ENCODE measurements around the gene SLC26A8.
"Not testable (repeated sequence)": the region's sequence is repeated elsewhere in the genome, so short reads cannot be mapped to it uniquely, and the experiment has no call there.

SLC26A8 gene

DNA sequence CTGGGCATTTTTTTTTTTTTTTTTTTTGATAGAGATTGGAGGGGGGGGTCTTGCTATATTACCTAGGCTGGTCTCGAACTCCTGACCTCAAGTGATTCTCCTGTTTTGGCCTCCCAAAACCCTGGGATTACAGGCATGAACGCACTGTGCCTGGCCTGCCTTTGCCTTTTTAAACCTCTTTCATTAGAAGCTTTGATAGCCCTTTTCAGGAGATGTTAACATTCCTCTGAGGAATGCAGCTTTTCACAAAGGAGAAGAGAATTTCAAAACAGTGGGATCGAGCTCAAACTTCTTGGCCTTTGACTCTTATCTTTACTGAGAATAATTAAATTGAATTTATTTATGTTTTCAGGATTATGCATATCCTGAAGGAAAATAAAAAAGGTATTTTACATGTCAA, 31.3 kb downstream of the SLC26A8 start:
- DNase-seq (ENCODE audit: low read depth) = no peak

GRCh38 chr6:35988047-35988446, 36.4 kb downstream of the SLC26A8 start:
- DNase-seq (ENCODE audit: low read depth) = not testable (repeated sequence)

DNA sequence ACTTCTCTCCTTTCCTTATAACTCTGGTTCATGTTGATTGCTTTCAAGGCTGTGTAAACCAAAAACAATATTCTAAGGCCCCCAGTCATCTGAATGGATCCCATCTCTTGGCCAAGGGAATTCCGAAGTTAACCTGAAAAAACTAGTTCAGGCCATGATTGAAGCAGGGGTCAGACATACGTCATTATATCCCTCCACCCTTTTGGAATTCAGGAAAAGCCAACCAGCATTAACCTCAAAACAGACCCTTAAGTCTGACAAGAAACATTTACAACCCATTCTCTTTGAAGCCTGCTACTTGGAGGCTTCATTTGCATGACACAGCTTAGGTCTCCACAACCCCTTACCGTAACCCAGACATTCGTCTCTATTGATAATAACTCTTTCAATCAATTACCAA, 39.7 kb downstream of the SLC26A8 start:
- DNase-seq (ENCODE audit: low read depth) = no peak

- DNase-seq (ENCODE audit: low read depth) = no peak
Measured at GRCh38 chr6:35980991-35981645, 43.3 kb downstream of the SLC26A8 start.

- DNase-seq (ENCODE audit: low read depth) = not testable (repeated sequence)
Measured at GRCh38 chr6:35980126-35980525, 44.3 kb downstream of the SLC26A8 start.

DNA sequence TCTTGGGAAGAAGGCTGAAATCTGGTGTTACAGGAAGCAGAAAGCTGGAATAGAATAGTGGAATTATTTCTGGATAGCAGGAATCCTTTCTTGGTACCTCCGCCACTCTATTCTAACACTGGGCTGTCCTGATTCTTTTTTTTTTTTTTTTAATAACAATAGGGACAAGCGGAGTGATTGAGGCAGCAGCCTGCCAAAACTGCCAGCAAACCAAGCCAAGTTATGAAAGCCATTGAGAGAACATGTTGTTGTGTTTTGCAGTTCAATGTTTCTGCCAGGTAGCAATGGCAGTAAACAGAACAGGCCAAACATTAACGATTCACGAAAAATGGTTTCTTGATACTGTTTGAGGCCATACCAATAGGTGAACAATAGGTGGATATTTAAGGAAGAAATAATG, 47.1 kb downstream of the SLC26A8 start:
- no peak for DNase-seq (ENCODE audit: low read depth)

- DNase-seq (ENCODE audit: low read depth) = no peak
Measured at GRCh38 chr6:35973670-35974222, 50.7 kb downstream of the SLC26A8 start.

- DNase-seq (ENCODE audit: low read depth) = no peak
Measured at GRCh38 chr6:35972471-35973367, 51.7 kb downstream of the SLC26A8 start.

- no peak for DNase-seq (ENCODE audit: low read depth)
Measured at GRCh38 chr6:35970181-35970580, 54.3 kb downstream of the SLC26A8 start.

- no peak for DNase-seq (ENCODE audit: low read depth)
Measured at GRCh38 chr6:35969646-35970045, 54.8 kb downstream of the SLC26A8 start.

DNA sequence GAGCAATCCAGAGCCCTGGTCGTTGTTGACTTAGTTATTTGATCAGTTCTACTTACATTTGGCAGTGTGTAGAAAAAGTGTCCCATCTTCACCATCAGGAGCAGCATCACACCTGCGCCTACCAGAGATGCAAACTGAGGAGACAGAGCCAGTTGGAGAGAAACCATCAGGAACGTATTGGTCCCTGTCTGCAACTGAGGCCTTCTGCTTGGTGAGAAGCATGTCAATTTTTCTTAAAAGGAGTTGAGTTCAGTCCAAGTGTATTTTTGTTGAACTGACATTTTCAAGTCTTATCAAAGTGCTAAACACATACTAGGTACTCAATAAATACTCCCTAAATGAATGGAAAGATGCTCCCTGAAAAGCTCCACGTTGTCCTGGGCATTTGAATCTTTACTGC, 55.6 kb downstream of the SLC26A8 start:
- DNase-seq (ENCODE audit: low read depth) = no peak

- no peak for DNase-seq (ENCODE audit: low read depth)
Measured at GRCh38 chr6:35967076-35967774, 57.2 kb downstream of the SLC26A8 start.

DNA sequence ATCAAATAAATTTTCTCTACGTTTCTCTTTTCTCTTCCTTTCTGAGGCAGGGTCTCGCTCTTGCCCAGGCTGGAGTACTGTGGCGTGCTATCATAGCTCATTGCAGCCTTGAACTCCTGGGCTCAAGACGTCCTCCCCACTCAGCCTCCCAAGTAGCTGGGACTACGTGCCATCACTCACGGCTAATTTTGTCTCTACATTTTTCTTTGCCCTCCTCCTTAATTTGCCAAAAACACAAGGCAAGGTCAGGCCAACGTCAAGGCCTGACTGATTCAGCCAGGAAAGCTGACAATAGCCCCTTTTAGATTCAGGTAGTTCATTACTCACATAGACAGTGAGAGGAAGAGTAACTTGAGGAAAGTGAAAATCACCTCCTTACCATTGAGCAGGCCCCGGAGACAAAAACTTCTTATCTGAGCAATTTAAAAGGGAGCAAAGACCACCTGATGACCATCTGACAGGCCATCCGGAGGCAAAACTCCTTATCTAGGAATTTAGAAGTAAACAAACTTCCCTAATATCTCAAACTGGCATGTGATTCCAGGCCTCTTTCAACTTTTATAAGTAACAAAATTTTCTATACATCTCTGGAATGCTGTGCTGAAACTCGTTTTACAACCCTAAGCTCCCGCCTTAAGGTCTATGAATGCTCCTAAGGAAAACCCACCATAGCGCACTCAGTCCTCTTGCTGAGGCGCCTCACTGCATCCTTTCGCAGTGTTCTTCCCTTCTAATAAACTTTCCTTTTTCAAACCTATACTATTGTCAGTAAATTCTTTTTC, 61.5 kb downstream of the SLC26A8 start:
- no peak for DNase-seq (ENCODE audit: low read depth)

- DNase-seq (ENCODE audit: low read depth) = no peak
Measured at GRCh38 chr6:35960187-35960586, 64.3 kb downstream of the SLC26A8 start.

DNA sequence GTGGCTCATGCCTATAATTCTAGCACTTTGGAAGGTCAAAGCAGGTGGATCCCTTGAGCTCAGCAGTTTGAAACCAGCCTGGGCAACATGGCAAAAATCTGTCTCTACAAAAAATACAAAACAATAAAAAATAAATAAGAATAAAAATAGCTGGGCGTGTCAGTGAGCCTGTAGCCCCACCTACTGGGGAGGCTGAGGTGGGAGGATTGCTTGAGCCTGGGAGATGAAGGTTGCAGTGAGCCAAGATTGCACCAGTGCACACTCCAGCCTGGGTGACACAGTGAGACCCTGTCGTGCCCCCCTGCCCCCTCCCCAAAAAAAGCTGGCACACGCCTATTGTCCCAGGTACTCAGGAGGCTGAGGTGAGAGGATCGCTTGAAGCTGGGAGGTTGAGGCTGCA, 68.5 kb downstream of the SLC26A8 start:
- no peak for DNase-seq (ENCODE audit: low read depth)

GRCh38 chr6:35955521-35955920, 68.9 kb downstream of the SLC26A8 start:
- DNase-seq (ENCODE audit: low read depth) = no peak

- DNase-seq (ENCODE audit: low read depth) = no peak
Measured at GRCh38 chr6:35955071-35955470, 69.4 kb downstream of the SLC26A8 start.

- DNase-seq (ENCODE audit: low read depth) = no peak
Measured at GRCh38 chr6:35954333-35954732, 70.1 kb downstream of the SLC26A8 start.

GRCh38 chr6:35948725-35949124, 75.7 kb downstream of the SLC26A8 start:
- no peak for DNase-seq (ENCODE audit: low read depth)

DNA sequence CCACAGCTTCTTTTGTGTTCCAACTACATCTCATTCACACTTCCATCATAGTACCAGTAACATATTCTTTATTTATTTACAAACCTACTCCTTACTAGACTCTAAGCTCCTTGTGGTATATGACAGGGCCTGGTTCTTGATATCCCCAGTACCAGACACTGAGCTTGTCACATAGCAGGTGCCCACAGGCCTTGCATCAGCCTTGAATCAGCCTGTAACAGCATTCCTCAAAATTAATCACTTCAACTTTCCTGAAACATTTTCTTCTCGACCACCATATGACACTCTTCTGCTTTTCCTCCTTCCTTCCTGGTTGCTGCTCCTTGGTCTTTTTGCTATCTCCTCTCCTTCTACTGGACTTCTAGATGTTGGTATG, 78.8 kb downstream of the SLC26A8 start:
- DNase-seq (ENCODE audit: low read depth) = no peak

DNA sequence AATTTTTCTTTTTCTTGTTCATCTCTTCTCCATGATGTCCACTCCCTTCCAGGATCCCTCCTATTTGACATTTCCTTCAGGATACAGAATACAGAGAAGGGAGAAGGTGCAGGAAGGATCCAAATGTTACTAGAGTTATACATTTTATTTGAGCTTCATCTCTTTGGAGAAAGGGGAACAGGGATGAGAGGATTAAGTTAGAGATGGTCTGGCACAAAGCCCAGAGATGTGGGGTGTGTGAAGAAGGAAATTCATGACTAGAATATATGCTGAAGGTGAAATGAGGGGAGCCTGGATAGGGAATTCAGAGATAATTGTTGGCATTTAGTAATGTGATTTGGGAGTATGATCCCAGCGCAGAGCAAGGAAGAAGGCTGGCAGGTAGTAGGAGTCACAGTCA, 81.1 kb downstream of the SLC26A8 start:
- no peak for DNase-seq (ENCODE audit: low read depth)

DNA sequence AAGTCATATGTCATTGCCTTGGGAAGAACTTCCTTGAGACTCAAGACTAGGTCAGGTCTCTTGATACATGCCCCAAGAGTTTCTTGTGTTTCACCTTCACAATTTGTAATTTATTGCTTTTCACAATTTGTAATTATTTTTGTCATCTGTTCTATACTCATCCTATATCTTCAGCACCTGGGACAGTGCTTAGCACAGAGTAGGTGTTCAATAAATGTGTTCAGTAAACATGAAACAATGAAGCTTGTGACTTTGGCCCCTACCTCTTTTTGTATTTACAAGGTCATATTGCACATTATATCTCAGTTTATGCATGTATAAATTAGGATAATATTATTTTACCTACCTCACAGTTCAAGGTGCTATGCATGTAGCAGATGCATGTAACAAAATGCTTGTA, 82.1 kb downstream of the SLC26A8 start:
- DNase-seq (ENCODE audit: low read depth) = no peak

Data from CMK (cell line).